Measurements from ENCODE around the gene DUSP12.

DUSP12 gene

GRCh38 chr1:161727256-161727924 lies 22.2 kb upstream of the DUSP12 start:
- peak; percentile 69 for DNase-seq (ENCODE audit: low read depth)
- H3K4me3 ChIP-seq (replicated peaks; ENCODE audit: low read depth, low read length) = peak overlapping the region; percentile 69
- no peak for TF ChIP-seq CTCF (IDR thresholded peaks at IDR 0.05; ENCODE audit: low read length, missing control alignments)

- TF ChIP-seq CTCF (IDR thresholded peaks at IDR 0.05; ENCODE audit: low read length, missing control alignments) = no peak
- DNase-seq (ENCODE audit: low read depth) = no peak
- H3K4me3 ChIP-seq (replicated peaks; ENCODE audit: low read depth, low read length) = no peak overlapping the region
These were observed 21.0 kb upstream of the DUSP12 start for GRCh38 chr1:161728376-161729226.

- no peak for TF ChIP-seq CTCF (IDR thresholded peaks at IDR 0.05; ENCODE audit: low read length, missing control alignments)
- DNase-seq (ENCODE audit: low read depth) = peak; percentile 51
- H3K4me3 ChIP-seq (replicated peaks; ENCODE audit: low read depth, low read length) = no peak overlapping the region
These were observed 19.5 kb upstream of the DUSP12 start for GRCh38 chr1:161730050-161730564.

- no peak for TF ChIP-seq CTCF (IDR thresholded peaks at IDR 0.05; ENCODE audit: low read length, missing control alignments)
- no peak for DNase-seq (ENCODE audit: low read depth)
- H3K4me3 ChIP-seq (replicated peaks; ENCODE audit: low read depth, low read length) = no peak overlapping the region
These were observed 18.3 kb upstream of the DUSP12 start for GRCh38 chr1:161731241-161731640.

GRCh38 chr1:161731981-161732718 lies 17.4 kb upstream of the DUSP12 start:
- no peak for DNase-seq (ENCODE audit: low read depth)
- no peak overlapping the region for H3K4me3 ChIP-seq (replicated peaks; ENCODE audit: low read depth, low read length)
- TF ChIP-seq CTCF (IDR thresholded peaks at IDR 0.05; ENCODE audit: low read length, missing control alignments) = no peak

- TF ChIP-seq CTCF (IDR thresholded peaks at IDR 0.05; ENCODE audit: low read length, missing control alignments) = no peak
- peak; percentile 92 for DNase-seq (ENCODE audit: low read depth)
- no peak overlapping the region for H3K4me3 ChIP-seq (replicated peaks; ENCODE audit: low read depth, low read length)
These were observed 16.1 kb upstream of the DUSP12 start for GRCh38 chr1:161733526-161733925.

Measured in fibroblast of pulmonary artery (primary cell).